ENCODE results near the gene CD200R1L. TPM values are rescaled to one million over a fixed set of nuclear protein-coding genes. Genes with fewer than 3 reads are reported as not detected.

Gene CD200R1L
- total RNA-seq, 1 experiment from 2014 or later, result not detected

- H4K91ac ChIP-seq (ENCODE audit: insufficient read length, low read depth, low read length), result no peak overlapping the region
- H3K23me2 ChIP-seq (ENCODE audit: insufficient read length, low read depth, low read length, poor library complexity, severe bottlenecking), result no peaks in the 10 kb centered on the region
- H4K8ac ChIP-seq (replicated peaks; ENCODE audit: insufficient read length, low read depth, low read length), result no peak overlapping the region
- H3K9me3 ChIP-seq (ENCODE audit: control insufficient read depth, low read depth, low read length), result no peaks in the 10 kb centered on the region
- no peak overlapping the region for H4K5ac ChIP-seq (ENCODE audit: insufficient read length, low read depth, low read length)
- no peak overlapping the region for H3K4me2 ChIP-seq (ENCODE audit: insufficient read depth, insufficient read length, low read length)
- no peak overlapping the region for H3K4ac ChIP-seq (ENCODE audit: low read depth, low read length)
- no peak overlapping the region for H2BK20ac ChIP-seq (ENCODE audit: low read depth, low read length, poor library complexity, severe bottlenecking)
- H2BK120ac ChIP-seq (ENCODE audit: low read depth, low read length, poor library complexity, severe bottlenecking), result no peak overlapping the region
- no peak overlapping the region for H3K14ac ChIP-seq (ENCODE audit: insufficient read depth, low read length)
- no peaks in the 10 kb centered on the region for H3K27me3 ChIP-seq (ENCODE audit: insufficient read depth, low read length)
- no peak overlapping the region for H2BK5ac ChIP-seq (ENCODE audit: insufficient read length, low read length)
- no peak overlapping the region for H2AFZ ChIP-seq (ENCODE audit: low read length)
- no CpG with 5 or more reads among the region's 3 CpGs for WGBS (ENCODE audit: extremely low coverage, insufficient read length, low lambda C conversion rate)
- H3K27ac ChIP-seq (ENCODE audit: insufficient read length, low read depth, low read length), result no peak overlapping the region
- no peak for DNase-seq
- H3K9me3 Mint-ChIP-seq, result no peaks in the 10 kb centered on the region
- H3K56ac ChIP-seq (ENCODE audit: insufficient read length, low read depth, low read length), result no peak overlapping the region
- H3K9ac ChIP-seq (ENCODE audit: extremely low read depth, insufficient read length, low read length), result no peak overlapping the region
- no peak overlapping the region for H3K23ac ChIP-seq (ENCODE audit: insufficient read length, low read depth, low read length)
- H2AK5ac ChIP-seq (ENCODE audit: insufficient read length, low read length), result no peak overlapping the region
- H2BK12ac ChIP-seq (ENCODE audit: insufficient read length, low read depth, low read length), result no peak overlapping the region
- no peaks in the 10 kb centered on the region for H3K79me2 ChIP-seq (ENCODE audit: insufficient read depth, low read length)
- no peak overlapping the region for H3K18ac ChIP-seq (ENCODE audit: insufficient read length, low read depth, low read length)
- H4K20me1 ChIP-seq (ENCODE audit: control insufficient read depth, insufficient read depth, insufficient read length), result no peaks in the 10 kb centered on the region
- no peaks in the 10 kb centered on the region for H3K36me3 Mint-ChIP-seq (ENCODE audit: insufficient read depth in 1 of 3, low read depth in 3 of 3)
- no peak overlapping the region for H3K27ac Mint-ChIP-seq
- H3K4me3 Mint-ChIP-seq, result no peak overlapping the region
- H3K27me3 Mint-ChIP-seq (ENCODE audit: low read depth), result no peaks in the 10 kb centered on the region
- peaks cover 0 to 4% of the 10 kb centered on the region in 2 experiments; a peak in 2 of 4 replicates for H3K4me1 Mint-ChIP-seq
- no peaks in the 10 kb centered on the region for H3K4me1 ChIP-seq (ENCODE audit: insufficient read depth, low read length)
- no peaks in the 10 kb centered on the region for H3K79me1 ChIP-seq (ENCODE audit: insufficient read depth, low read depth, low read length, poor library complexity, severe bottlenecking)
- no peak overlapping the region for H3T11ph ChIP-seq (ENCODE audit: low read length)
- no peak for TF ChIP-seq CTCF (conservative IDR thresholded peaks at IDR 0.05)
- no peak overlapping the region for H2BK15ac ChIP-seq (ENCODE audit: low read depth, low read length)
Observed at GRCh38 chr3:112779558-112780480, 66.8 kb downstream of the CD200R1L start.
